Measurements from ENCODE around the gene RAB35. TPM values are rescaled to one million over a fixed set of nuclear protein-coding genes. Genes with fewer than 3 reads are reported as not detected.

Gene RAB35
- total RNA-seq, 2 experiments from 2014 or later, result 38.2 to 41.5 TPM

- DNase-seq (no peak), ATAC-seq (no peak)
- Mint-ChIP-seq H3K4me1 (ENCODE audit: low read depth) (peaks cover 28% of the 10 kb centered on the region), H3K4me3 (no peak overlapping the region), H3K36me3 (ENCODE audit: low read depth) (peaks cover 53% of the 10 kb centered on the region), H3K27ac (peak overlapping the region; percentile 4), H3K27me3 (no peaks in the 10 kb centered on the region), H3K9me3 (no peaks in the 10 kb centered on the region)
- intact Hi-C loops (cut with micrococcal nuclease), result no loop called here
- CTCF ChIA-PET, result no interaction called here
- TF ChIP-seq CTCF (IDR thresholded peaks at IDR 0.05), result no peak
- POLR2A ChIA-PET, result no interaction called here
Observed at GRCh38 chr12:120081641-120082040, 34.9 kb downstream of the RAB35 start.

GRCh38 chr12:120079411-120080400, 36.8 kb downstream of the RAB35 start:
- POLR2A ChIA-PET, result interaction anchor here (0.7 to 1.0 kb wide), 2 partner anchors 15 to 238 kb away, joined by 3 to 4 read pairs; no protein-coding TSS in a partner anchor

GRCh38 chr12:120078868-120079267, 37.7 kb downstream of the RAB35 start:
- POLR2A ChIA-PET, result interaction anchor here (1.0 kb wide), 1 partner anchor 12 kb away, joined by 4 read pairs; no protein-coding TSS in a partner anchor
- peaks cover 22% of the 10 kb centered on the region for H3K4me1 Mint-ChIP-seq (ENCODE audit: low read depth)
- H3K9me3 Mint-ChIP-seq, result no peaks in the 10 kb centered on the region
- peak overlapping the region; percentile 61 for H3K27ac Mint-ChIP-seq
- no peak for TF ChIP-seq CTCF (IDR thresholded peaks at IDR 0.05)
- peaks cover 56% of the 10 kb centered on the region for H3K36me3 Mint-ChIP-seq (ENCODE audit: low read depth)
- ATAC-seq (peak; percentile 49), DNase-seq (no peak)
- no peak overlapping the region for H3K4me3 Mint-ChIP-seq
- CTCF ChIA-PET, result interaction anchor here (0.8 to 2.1 kb wide), 3 partner anchors 8 to 90 kb away, joined by 3 to 7 read pairs (median 3); no protein-coding TSS in a partner anchor
- no peaks in the 10 kb centered on the region for H3K27me3 Mint-ChIP-seq
- intact Hi-C loops (cut with micrococcal nuclease), result no loop called here

More at GRCh38 chr12:120079411-120080400, 36.8 kb downstream of the RAB35 start:
- no peak for TF ChIP-seq CTCF (IDR thresholded peaks at IDR 0.05)
- Mint-ChIP-seq H3K27me3 (no peaks in the 10 kb centered on the region), H3K27ac (peak overlapping the region; percentile 61), H3K9me3 (no peaks in the 10 kb centered on the region), H3K4me1 (ENCODE audit: low read depth) (peaks cover 16% of the 10 kb centered on the region), H3K4me3 (no peak overlapping the region), H3K36me3 (ENCODE audit: low read depth) (peaks cover 55% of the 10 kb centered on the region)
- CTCF ChIA-PET, result interaction anchor here (0.8 kb wide), 1 partner anchor 40 kb away, joined by 3 read pairs; no protein-coding TSS in a partner anchor
- intact Hi-C loops (cut with micrococcal nuclease), result no loop called here
- no peak for ATAC-seq
- no peak for DNase-seq

GRCh38 chr12:120077260-120077659, 39.3 kb downstream of the RAB35 start:
- H3K36me3 Mint-ChIP-seq (ENCODE audit: low read depth), result peaks cover 62% of the 10 kb centered on the region
- H3K4me3 Mint-ChIP-seq, result no peak overlapping the region
- no peak for ATAC-seq
- no peak for TF ChIP-seq CTCF (IDR thresholded peaks at IDR 0.05)
- H3K27me3 Mint-ChIP-seq, result no peaks in the 10 kb centered on the region
- no peak for DNase-seq
- no peaks in the 10 kb centered on the region for H3K9me3 Mint-ChIP-seq
- POLR2A ChIA-PET, result no interaction called here
- CTCF ChIA-PET, result interaction anchor here (2.1 kb wide), 1 partner anchor 10 kb away, joined by 7 read pairs; no protein-coding TSS in a partner anchor
- H3K4me1 Mint-ChIP-seq (ENCODE audit: low read depth), result peaks cover 22% of the 10 kb centered on the region
- no peak overlapping the region for H3K27ac Mint-ChIP-seq
- intact Hi-C loops (cut with micrococcal nuclease), result no loop called here

- no peaks in the 10 kb centered on the region for H3K27me3 Mint-ChIP-seq
- CTCF ChIA-PET, result no interaction called here
- TF ChIP-seq CTCF (IDR thresholded peaks at IDR 0.05), result no peak
- POLR2A ChIA-PET, result no interaction called here
- intact Hi-C loops (cut with micrococcal nuclease), result no loop called here
- no peak overlapping the region for H3K27ac Mint-ChIP-seq
- peaks cover 22% of the 10 kb centered on the region for H3K4me1 Mint-ChIP-seq (ENCODE audit: low read depth)
- DNase-seq (no peak), ATAC-seq (no peak)
- H3K9me3 Mint-ChIP-seq, result no peaks in the 10 kb centered on the region
- H3K4me3 Mint-ChIP-seq, result no peak overlapping the region
- peaks cover 63% of the 10 kb centered on the region for H3K36me3 Mint-ChIP-seq (ENCODE audit: low read depth)
Observed at GRCh38 chr12:120076651-120077050, 39.9 kb downstream of the RAB35 start.
